Lower lobe of right lung (tissue), 2 donors: Measurements from ENCODE around the gene KRT5. TPM values are rescaled to one million over a fixed set of nuclear protein-coding genes. Genes with fewer than 3 reads are reported as not detected.

ENCODE experiments used
- ATAC-seq, 2 donors: fragments of 200-7000 bp; cut with Tn5 transposase; one replicate each; pipeline ENCODE4 v1.9.1; 2020 to 2022; ENCODE audit warnings: mild to moderate bottlenecking in 2 of 2, moderate library complexity in 2 of 2
- DNase-seq: peaks from one replicate; pipeline ENCODE4 v3.0.0-alpha.2; 2020
- H3K27ac ChIP-seq: fragments of 200-600 bp; one replicate; pipeline ENCODE4 v1.8.0; 2022
- H3K27me3 ChIP-seq: fragments of 200-600 bp; one replicate; pipeline ENCODE4 v1.8.0; 2022; ENCODE audit warnings: low read depth
- H3K36me3 ChIP-seq: fragments of 200-600 bp; one replicate; pipeline ENCODE4 v1.8.0; 2022; ENCODE audit warnings: mild to moderate bottlenecking
- H3K4me1 ChIP-seq: fragments of 200-600 bp; one replicate; pipeline ENCODE4 v1.8.0; 2022
- H3K4me3 ChIP-seq: fragments of 200-600 bp; one replicate; pipeline ENCODE4 v1.8.0; 2022; ENCODE audit warnings: mild to moderate bottlenecking
- H3K9me3 ChIP-seq: fragments of 200-600 bp; one replicate; pipeline ENCODE4 v1.8.0; 2022
- CTCF ChIP-seq: fragments of 200-600 bp; IDR thresholded peaks from one replicate; pipeline ENCODE4 v1.8.0; 2022; ENCODE audit warnings: antibody characterized with exemption, mild to moderate bottlenecking
- intact Hi-C: fragments of 100-400 bp; cut with DNase I; formaldehyde crosslinking; loops from one replicate; pipeline ENCODE4 v1.11.0; 2022
- total RNA-seq: library from RNA; stranded (reverse); fragmentation: NEBNext Ultra II Directional; extraction: Animal tissue kit (Norgen Biotek cat#: 25700); gene quantifications from one replicate; pipeline ENCODE4 v1.2.1, GENCODE V29; 2021
- donor health status: DM: no; HTN: yes; CAD: no; lungs with severe emphysema.

Gene KRT5
- total RNA-seq, 1 donor from 2014 or later, result 0.65 TPM

DNA sequence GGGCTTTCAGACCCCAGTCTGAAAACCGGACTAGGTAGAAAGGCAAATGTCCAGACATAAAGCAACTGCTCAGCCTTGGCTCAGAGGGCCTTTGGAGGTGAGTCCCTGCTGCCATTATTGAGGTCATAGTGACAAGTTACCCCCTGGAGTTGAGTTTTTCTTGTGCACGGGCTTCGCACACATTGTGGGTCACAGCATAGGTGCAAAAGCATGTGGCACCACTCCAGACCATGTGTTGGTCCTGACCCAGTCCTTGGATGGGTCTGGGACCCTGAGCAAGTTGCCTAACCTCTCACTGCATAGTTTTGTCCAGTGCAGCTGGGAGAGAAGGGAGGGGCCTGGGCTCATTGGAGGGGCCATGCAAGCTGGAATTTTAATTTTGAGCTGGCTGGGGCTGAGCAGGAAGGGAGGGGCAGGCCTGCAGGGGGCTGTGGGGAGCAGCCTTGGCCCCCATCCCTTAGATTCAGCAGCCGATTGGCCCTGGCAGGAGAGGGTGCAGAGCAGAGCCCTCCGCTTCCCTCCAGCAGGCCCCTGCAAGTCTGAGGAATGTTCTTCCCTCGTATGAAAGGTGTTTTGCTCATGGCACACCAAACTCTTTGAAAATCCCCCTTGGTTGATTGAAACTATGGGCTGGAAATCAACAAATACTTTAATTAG lies 4.2 kb upstream of the KRT5 start:
- intact Hi-C loops, result no loop called here
- ATAC-seq, result no peak

GRCh38 chr12:52523824-52524223 lies 3.6 kb upstream of the KRT5 start:
- Histone ChIP-seq H3K27me3 (peaks cover 3% of the 10 kb centered on the region), H3K27ac (no peak overlapping the region), H3K9me3 (no peaks in the 10 kb centered on the region), H3K36me3 (no peaks in the 10 kb centered on the region), H3K4me1 (no peaks in the 10 kb centered on the region), H3K4me3 (no peak overlapping the region)
- intact Hi-C loops, result no loop called here
- no peak for TF ChIP-seq CTCF
- ATAC-seq (no peak), DNase-seq (no peak)

More for the DNA sequence above, 4.2 kb upstream of the KRT5 start:
- H3K9me3 ChIP-seq, result no peaks in the 10 kb centered on the region
- H3K4me1 ChIP-seq, result no peaks in the 10 kb centered on the region
- no peak overlapping the region for H3K4me3 ChIP-seq
- H3K27me3 ChIP-seq, result peaks cover 3% of the 10 kb centered on the region
- no peaks in the 10 kb centered on the region for H3K36me3 ChIP-seq
- no peak overlapping the region for H3K27ac ChIP-seq
- no peak for DNase-seq
- no peak for TF ChIP-seq CTCF

- intact Hi-C loops, result no loop called here
- no peaks in the 10 kb centered on the region for H3K36me3 ChIP-seq
- no peak for ATAC-seq
- no peak for TF ChIP-seq CTCF
- H3K4me3 ChIP-seq, result no peak overlapping the region
- H3K27ac ChIP-seq, result no peak overlapping the region
- no peaks in the 10 kb centered on the region for H3K4me1 ChIP-seq
- no peak for DNase-seq
- no peaks in the 10 kb centered on the region for H3K9me3 ChIP-seq
- peaks cover under 1% of the 10 kb centered on the region for H3K27me3 ChIP-seq
Measured at GRCh38 chr12:52522346-52523011, 2.3 kb upstream of the KRT5 start.

DNA sequence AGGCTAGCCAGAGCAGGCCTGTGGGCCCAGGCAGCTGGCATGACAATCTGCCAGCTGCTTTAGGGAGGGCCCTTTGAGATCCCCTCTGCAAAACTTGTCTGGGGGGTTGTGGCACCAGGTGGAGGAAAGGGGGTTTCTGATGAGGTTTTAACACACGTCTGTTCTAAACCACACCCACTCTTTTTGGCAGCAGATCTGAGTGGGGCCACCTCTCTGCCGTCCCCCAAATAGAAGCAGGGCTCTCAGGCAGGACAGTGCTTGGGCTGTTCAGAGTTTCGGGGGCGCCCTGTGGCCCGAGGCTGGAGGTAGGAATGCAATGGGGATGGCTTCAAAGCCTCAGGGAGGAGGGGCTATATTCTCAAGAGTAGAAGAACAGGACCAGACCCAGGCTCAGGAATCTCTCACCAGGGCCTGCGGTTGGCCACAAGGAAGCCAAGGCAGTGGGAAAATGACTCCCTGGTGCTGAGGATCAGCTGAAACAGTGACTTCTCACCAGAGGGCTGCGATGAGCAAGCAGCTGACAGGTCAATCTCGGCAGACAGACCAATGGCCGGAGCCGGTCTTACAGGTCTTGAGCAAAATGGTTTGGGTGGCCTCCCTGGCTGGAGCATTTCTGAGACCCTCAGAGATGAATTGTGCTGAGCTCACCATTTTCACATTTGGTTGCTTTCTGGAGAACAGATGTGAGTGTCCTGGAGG lies 1.5 kb upstream of the KRT5 start:
- H3K27me3 ChIP-seq, result no peaks in the 10 kb centered on the region
- no peak overlapping the region for H3K4me3 ChIP-seq
- H3K9me3 ChIP-seq, result no peaks in the 10 kb centered on the region
- ATAC-seq, result no peak
- H3K27ac ChIP-seq, result no peak overlapping the region
- intact Hi-C loops, result no loop called here
- TF ChIP-seq CTCF, result no peak
- H3K4me1 ChIP-seq, result no peaks in the 10 kb centered on the region
- no peak for DNase-seq
- no peaks in the 10 kb centered on the region for H3K36me3 ChIP-seq

DNA sequence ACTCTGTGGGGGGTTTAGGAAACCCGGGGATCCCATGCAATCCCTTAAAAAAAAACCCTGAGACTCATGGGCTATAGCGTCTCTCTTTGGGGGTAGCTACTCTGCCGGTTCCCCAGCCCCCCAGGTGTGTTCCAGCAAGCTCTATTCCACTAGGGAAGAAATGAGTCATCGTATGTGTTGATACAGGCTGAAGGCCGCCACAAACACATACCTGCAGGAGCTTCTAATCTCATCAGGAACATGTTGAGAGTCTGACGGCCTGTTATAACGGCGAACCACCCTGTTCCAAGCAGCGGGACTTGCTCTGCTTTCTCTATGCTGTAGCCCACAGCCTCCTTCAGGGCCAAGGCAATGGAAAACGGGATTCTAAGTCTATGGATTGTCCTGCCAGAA lies 977 bp upstream of the KRT5 start:
- no peaks in the 10 kb centered on the region for H3K27me3 ChIP-seq
- H3K27ac ChIP-seq, result no peak overlapping the region
- H3K4me1 ChIP-seq, result no peaks in the 10 kb centered on the region
- H3K36me3 ChIP-seq, result no peaks in the 10 kb centered on the region
- TF ChIP-seq CTCF, result no peak
- intact Hi-C loops, result no loop called here
- no peak overlapping the region for H3K4me3 ChIP-seq
- H3K9me3 ChIP-seq, result no peaks in the 10 kb centered on the region
- ATAC-seq, result peak in 1 of 2 donors; percentile 26
- DNase-seq, result no peak
